Stimulated activated CD8-positive, alpha-beta memory T cell treated with anti-CD3 and anti-CD28 coated beads, Interleukin-15, amount 100 ng/mL, for 24 hours (primary cell): ENCODE measurements around the gene STXBP5L.
"Not testable (repeated sequence)": the region's sequence is repeated elsewhere in the genome, so short reads cannot be mapped to it uniquely, and the experiment has no call there.

Experiments
- DNase-seq: peaks from one replicate; pipeline ENCODE4 v3.0.0-alpha.2; 2020; ENCODE audit warnings: low read depth

STXBP5L gene

DNA sequence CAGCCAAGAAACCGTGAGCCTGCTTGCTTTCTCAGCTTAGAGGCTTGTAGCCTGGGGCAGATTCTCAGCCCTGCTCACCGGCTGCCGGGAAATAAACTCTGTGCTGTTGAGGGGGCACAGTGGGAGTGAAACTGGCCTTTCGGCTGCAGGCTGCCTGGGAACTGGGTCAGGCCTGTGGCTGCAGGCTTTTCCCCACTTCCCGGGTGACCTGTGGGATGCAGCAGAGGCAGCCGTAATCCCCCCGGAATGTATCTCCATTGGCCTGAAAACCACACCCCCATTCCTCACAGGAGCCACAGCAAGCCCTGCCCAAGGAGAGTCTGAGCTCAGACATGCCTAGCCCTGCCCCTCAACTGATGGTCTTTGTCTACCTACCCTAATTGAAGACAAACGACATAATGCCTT, 110.9 kb downstream of the STXBP5L start:
- DNase-seq = no peak

DNA sequence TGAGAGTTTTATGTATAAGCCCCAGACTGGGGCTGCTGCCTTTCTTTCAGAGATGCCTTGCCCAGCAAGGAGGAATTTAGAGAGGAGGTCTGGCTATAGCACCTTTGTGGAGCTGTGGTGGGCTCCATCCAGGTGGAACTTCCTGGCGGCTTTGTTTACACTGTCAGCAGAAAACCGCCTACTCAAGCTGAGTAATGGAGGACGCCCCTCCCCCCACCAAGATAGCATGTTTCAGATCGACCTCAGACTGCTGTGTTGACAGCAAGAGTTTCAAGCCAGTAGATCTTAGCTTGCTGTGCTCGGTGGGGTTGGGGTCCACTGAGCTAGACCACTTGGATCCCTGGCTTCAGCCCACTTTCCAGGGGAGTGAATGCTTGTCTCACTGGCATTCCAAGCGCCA, 155.6 kb downstream of the STXBP5L start:
- no peak for DNase-seq

DNA sequence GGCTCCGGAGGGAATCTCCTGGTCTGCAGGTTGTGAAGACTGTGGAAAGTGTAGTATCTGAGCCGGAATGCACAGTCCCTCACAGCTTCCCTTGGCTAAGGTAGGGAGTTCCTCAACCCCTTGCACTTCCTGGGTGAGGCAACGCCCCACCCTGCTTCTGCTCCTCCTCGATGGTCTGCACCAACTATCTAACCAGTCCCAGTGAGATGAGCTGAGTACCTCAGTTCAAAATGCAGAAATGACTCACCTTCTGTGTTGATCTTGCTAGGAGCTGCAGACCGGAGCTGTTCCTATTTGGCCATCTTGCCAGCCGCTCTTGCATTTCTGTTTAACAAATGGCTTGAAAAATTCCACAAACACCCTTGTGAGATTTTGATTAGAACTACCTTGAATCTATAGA, 156.1 kb downstream of the STXBP5L start:
- DNase-seq = no peak

DNA sequence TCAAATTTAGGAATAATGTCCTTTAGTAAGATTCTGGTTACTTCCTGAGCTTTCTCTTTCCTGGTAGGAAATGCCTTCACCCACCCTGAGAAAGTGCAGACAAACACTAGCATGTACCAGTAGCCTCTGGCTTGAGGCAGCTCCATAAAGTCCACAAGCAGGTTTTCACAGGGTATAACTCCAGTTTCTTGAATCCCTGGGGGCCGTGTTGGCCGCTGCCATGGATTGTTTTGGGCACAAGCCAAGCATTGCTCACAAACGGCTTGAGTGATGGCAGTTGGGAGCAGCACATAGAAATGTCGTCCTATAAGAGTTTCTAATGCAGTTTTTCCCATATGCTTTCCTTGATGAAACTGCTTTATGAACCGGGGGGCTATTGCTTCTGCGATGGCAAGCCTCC, 164.1 kb downstream of the STXBP5L start:
- DNase-seq = no peak

DNA sequence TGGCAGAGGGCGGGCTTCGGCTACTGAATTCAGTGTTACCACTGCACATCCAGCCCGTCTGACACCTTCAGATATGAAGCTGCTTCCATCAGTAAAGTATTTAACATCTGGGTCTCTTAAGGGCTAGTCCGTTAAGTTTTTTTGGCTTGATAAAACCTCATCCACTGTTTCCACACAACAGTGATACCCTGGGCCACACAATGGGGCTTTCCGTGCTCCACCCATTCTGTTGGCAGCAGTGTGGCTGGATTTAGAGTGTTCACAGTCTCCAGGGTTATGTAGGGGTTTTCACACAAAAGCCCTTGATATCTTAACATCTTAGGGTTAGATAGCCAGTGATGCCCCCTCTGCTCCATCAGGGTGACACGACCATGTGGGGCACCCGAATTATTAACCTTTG, 165.0 kb downstream of the STXBP5L start:
- DNase-seq = no peak

DNA sequence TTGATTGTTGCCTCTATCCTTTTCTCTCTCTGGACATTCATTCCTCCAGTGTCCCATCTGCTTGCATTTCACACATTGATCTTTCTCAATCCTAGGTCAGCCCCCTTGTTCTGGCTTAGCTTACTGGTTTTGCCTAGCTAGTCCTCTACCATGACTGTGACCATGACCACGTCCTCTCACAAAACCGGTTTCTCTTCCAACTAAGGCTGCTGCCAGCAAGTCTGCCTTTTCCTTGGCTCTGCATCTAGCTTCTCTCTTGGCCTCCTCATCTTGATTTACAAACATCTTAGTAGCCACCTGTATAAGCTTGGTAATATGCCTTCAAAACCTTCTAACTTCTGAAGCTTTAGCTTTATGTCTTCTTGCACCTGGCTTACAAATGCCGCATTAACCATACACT, 167.2 kb downstream of the STXBP5L start:
- no peak for DNase-seq

DNA sequence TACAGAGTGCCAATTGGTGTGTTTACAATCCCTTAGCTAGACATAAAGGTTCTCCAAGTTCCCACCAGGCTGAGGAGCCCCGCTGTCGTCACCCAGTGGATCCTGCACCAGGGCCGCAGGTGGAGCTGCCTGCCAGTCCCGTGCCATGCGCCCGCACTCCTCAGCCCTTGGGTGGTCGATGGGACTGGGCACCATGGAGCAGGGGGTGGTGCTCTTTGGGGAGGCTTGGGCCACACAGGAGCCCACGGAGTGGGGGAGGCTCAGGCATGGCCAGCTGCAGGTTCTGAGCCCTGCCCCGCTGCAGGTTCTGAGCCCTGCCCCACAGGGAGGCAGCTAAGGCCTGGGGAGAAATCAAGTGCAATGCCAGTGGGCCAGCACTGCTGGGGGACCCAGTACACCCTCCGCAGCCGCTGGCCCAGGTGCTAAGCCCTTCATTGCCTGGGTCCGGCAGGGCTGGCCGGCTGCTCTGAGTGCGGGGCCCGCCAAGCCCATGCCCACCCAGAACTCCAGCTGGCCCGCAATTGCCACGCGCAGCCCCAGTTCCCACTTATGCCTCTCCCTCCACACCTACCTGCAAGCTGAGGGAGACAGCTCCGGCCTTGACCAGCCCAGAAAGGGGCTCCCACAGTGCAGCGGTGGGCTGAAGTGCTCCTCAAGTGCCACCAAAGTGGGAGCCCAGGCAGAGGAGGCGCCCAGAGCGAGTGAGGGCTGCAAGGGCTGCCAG, 170.5 kb downstream of the STXBP5L start:
- not testable (repeated sequence) for DNase-seq

DNA sequence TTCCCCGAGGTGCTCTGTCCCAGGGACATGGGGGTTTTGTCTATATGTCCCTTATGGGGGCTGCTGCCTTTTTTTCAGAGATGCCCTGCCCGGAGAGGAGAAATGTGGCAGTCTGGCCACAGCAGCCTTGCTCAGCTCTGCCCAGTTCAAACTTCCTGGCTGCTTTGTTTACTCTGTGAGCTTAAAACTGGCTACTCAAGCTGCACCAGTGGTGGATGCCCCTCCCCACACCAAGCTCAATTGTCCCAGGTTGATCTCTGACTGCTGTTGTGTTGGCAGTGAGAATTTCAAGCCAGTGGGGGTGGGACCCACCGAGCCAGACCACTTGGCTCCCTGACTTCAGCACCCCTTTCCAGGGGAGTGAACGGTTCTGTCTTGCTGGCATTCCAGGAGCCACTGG, 188.9 kb downstream of the STXBP5L start:
- no peak for DNase-seq

DNA sequence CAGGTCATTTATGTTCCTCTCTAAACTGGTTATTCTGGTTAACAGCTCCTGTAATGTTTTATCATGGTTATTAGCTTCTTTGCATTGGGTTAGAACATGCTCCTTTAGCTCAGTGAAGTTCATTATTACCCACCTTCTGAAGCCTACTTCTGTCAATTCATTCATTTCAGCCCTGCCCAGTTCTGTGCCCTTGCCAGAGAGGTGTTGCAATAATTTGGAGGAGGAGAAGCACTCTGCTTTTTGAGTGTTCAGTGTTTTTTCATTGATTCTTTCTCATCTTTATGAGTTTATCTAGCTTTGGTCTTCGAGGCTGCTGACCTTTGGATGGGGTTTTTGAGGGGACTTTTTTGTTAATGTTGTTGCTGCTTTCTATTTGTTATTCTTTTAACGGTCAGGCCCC, 203.1 kb downstream of the STXBP5L start:
- not testable (repeated sequence) for DNase-seq

DNA sequence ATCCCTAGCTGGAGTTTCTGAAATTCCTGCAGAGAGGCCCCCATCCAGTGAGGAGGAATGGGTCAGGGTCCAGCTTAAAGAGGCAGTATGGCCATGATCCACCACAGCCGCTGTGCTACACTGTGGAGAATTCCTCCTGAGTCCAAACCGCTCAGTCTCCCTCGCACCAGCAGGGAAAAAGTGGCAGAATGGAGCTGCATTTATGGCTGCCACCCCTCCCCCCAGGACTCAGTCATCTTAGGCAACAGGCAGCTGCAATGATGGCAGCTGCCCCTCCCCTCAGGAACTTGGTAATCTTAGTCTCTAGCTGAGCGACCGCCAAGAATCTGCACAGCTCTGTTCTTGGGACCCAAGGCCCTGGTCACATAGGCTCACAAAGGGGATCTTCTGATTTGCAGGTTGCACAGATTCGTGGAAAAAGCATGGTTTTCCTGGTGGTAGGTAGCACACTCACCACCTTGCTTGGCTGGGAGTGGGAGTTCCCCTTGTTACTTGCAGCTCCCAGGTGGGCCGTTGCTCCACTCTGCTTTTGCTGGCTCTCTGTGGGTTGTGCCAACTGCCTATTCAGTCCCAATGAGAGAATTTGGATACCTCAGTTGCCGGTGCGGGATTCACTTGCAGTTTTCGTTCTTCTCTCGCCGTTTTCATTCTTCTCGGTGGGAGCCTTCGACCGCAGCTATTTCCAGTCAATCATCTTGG, 204.1 kb downstream of the STXBP5L start:
- DNase-seq = no peak

DNA sequence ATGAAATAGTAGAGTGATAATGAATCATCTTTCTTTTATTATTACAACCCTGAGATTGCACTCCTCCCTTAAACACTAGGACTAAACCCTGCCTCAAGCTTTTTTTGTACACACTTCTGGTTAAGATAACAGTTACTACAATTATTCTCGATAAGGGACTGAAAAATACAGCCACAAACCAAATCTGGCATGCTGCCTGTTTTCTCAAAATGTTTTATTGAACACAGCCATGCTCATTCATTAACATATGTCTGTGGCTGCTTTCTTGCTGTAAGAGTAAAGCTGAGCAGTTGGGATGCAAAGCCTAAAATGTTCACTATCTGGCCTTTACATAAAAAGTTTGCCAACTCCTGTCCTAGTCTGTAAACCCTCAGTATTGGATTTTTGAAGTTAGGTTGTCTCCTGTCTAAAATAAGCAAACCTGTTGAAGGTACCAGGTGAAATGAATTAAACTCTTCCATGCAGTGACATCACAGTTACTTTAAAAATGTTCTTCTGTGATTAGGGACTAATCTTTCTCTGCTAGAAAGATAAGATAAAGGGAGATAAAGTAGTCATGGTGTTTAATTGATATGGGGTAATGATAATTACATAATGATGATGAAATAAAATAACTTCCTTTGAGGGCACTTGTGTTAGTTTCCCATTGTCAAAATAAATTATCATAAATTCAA, 218.2 kb downstream of the STXBP5L start:
- DNase-seq = no peak

DNA sequence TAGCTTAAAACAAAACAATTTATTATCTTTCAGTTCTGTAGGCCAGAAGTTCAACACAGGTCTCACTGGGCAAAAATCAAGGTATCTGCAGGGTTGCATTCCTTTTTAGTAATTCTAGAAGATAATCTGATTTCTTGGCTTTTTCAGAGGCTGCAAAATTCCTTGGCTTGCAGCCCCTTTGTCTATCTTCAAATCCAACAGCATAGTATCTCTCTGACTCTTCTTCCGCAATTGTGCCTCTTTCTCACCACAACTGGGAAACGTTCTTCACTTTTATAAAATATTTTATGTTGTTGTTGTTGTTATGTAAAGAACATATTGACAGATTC, 218.7 kb downstream of the STXBP5L start:
- DNase-seq = no peak

DNA sequence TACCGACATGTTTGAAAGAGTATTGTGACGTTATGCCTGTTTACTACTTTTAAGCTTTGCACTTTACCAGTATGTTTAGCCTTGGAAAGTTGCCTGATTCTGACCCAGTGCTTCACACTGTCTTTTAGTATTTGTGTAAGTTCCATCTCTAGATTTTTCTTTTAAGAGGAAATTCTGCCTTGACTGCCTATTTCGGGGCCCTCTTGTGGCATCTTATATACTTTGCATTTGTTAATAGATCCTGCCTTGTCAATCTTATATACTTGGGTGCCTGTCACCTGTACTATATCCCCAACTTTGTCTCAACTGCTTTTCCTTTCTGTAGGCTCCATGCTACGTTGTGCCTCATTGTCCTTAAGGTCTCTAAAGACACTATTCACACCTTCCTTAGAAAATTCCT, 244.6 kb downstream of the STXBP5L start:
- no peak for DNase-seq

DNA sequence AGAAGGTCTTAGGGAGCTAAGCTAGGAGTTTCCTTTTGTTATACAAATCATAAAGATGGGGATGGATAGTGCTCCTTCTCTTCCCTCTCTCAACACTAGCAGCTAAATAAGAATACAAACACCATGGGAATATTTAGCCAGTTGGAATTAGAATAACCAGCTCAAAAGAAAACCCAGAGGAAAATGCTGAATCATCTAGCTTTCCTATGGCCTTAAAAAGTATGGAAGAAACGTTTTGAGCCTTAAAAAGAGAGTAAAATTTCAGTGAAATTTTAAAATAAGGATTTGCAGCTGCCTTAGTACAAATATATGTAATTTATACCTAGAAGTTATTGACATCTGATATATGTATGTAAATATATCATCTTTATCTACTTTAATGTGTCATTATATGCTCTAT, 245.8 kb downstream of the STXBP5L start:
- DNase-seq = no peak

DNA sequence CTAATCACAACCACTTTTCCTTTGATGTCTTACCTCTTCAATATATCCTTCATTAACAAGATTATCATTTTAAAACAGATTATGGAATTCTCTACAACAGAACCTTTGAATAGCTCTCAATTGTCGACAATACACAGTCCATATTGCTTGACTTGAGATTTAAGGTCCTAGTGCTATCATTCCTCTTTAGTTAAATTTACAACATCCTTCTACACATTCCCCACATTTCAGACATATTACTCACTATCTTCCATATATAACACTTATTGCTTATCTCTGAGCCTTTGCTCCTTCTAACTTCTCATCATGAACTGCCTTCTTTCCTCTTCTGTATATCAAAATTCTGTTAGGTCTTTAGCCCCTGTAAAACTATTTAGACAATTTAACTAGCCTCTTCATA, 247.0 kb downstream of the STXBP5L start:
- no peak for DNase-seq

DNA sequence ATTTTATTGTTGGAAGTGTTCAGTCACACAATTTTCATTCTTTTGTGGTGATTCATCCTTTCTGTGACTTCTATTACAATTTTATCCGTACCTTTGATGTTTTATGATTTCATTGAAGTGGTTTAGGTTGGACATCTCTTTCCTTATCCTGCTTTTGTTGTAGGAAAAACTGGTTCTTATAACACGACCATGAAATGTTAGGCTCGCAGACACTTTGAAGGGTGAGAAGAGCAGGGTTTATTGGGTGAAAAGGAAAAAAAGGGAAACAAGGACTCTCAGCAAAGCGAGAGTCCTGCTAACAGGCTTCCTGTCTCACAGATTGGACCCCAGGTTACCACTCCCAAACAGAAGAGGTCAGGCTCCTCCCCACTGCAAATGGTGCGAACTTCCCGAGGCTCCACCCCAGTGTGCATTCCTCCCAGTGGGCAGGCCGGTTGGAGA, 257.4 kb downstream of the STXBP5L start:
- DNase-seq = no peak

DNA sequence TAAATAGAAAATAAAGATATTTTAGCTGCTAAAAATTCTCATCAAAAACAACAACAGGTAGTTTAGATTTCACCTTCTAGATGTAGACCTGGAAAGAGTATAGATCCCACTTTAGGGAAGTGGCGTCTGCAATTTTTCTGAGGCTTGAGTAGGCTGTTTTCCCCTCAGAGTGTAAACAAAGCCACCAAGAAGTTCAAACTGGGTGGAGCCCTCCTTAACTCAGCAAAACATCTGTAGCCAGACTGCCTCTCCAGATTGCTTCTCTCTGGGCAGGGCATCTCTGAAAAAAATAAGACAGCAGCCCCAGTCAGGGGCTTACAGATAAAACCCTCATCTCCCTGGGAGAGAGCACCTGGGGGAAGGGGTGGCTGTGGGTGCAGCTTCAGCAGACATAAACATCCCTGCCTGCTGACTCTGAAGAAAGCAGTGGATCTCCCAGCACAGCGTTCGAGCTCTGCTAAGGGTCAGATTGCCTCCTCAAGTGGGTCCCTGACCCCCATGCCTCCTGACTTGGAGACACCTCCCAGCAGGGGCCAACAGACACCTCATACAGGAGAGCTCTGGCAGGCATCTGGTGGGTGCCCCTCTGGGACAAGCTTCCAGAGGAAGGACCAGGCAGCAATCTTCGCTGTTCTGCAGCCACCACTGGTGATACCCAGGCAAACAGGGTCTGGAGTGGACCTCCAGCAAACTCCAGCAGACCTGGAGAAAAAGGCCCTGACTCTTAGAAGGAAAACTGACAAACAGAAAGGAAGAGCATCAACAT, 259.6 kb downstream of the STXBP5L start:
- no peak for DNase-seq

DNA sequence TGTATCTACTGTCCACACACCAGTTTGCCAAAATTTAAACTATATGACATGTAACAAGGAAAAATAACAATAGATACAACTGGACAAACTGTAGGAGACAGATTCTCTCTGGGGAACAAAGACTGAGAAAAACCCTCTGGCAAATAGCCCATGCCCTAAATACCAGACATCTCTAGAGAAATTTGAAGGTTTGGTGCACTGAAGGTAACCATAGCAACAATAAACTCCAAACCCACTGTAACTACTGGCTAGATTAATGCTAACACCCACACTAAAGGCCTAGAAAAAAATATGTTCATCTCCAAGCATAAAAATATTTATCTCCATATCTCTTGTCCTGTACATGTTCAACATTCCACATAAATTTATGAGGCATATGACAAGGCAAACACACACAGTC, 267.1 kb downstream of the STXBP5L start:
- no peak for DNase-seq

DNA sequence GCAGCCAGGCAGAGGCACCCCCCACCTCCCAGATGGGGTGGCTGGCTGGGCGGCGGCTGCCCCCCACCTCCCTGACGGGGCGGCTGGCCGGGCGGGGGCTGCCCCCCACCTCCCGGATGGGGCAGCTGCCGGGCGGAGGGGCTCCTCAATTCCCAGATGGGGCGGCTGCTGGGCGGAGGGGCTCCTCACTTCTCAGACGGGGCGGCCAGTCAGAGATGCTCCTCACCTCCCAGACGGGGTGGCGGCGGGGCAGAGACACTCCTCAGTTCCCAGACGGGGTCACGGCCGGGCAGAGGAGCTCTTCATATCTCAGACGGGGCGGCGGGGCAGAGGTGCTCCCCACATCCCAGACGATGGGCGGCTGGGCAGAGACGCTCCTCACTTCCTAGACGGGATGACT, 282.6 kb downstream of the STXBP5L start:
- DNase-seq = not testable (repeated sequence)

DNA sequence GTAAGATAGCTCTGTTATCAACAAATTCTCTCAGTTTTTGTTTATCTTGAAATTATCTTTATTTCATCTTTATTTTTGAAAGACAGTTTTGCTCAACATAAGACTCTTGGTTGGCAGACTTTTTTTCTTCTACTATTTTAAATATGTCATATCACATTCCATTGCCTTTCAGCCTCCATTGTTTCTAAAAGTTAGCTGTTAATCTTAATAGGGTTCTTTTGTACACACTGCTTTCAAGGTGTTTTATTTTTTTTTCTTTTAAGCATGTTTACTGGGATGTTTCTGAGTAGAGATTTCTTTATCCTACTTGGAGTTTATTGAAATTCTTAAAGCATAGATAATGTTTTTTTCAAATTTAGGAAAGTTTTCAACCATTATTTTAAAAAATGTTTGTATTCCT, 294.6 kb downstream of the STXBP5L start:
- no peak for DNase-seq

DNA sequence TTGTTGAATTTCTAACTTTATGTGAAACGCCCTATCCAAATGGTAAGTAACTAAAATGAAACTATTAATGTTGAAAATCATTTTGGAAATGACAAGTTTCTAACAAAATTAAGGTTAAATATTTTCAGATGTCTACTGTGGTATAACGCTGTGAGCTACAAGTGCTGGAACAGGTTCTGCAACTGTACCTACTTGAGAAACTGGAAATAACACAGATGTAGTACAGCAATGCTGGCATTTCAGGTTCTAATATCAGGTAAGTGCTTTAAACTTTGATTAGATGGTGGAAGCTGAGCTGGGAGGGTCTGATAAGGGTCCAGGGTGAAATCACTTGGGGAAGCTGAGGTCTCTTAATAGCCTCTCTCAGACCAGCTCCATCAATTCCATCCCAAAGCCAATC, 315.1 kb downstream of the STXBP5L start:
- DNase-seq = no peak

DNA sequence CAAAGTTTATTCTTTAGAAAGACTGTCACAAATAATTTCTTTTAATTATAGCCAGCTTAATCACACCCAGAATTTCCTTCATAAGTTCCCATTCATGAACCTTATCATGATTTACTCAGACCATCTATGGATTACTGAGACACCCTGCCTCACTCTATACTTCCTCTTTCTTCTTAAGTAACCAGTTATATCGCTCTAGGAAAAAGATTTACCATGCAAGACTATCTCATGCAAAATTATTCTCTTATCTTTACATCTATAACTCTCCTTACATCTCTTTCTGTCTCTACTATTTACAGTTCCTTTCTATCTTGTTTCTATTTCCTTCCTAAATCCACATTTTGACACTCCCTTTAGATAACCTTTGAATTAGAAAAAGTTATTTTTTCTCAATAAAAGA, 321.0 kb downstream of the STXBP5L start:
- DNase-seq = no peak

DNA sequence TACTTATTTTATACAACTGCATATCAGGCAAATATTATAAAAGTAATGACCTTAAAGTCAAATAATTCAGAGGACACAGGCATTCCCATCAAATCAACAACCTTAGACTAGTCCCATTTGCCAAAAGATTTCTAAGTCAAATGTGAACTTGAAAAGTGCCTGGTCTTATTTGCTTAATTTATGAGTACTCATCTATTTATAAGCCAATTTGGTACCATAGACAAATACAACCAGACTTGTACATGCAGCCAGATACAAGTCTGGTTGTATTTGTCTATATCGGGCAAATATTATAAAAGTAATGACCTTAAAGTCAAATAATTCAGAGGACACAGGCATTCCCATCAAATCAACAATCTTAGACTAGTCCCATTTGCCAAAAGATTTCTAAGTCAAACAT, 322.2 kb downstream of the STXBP5L start:
- DNase-seq = not testable (repeated sequence)
